GM10266 (cell line): ENCODE results near the gene CDH13.

ENCODE experiments used
- DNase-seq: peaks from one replicate; pipeline ENCODE4 v3.0.0; 2012; ENCODE audit errors: extremely low spot score
- TF ChIP-seq, protein P1 (sequence below): IDR thresholded peaks from 2 replicates; pipeline ENCODE4 v1.5.1; 2012; ENCODE audit warnings: mild to moderate bottlenecking, low read depth; ENCODE audit not compliant: control insufficient read depth, insufficient read depth; ENCODE audit errors: missing control alignments

CDH13 gene

DNA sequence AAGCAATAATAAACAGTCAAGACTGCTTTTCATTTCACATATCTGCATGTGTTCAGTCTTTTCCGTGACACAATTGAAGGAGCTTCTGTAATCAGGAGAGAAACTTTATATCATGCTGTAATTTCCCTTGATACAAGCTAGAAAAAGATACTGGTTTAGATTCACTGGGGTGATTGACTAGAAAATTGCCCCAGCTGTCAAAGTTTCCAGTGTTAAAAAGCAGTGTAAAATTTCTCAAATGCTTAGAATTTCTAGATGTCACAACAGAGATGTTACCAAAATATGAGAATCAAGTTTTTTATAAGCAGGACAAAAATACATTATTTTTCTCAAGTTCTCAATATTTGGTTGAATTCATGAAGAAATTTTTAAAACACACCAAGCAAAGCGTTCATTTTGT, 888.6 kb downstream of the CDH13 start:
- TF ChIP-seq, protein P1, sequence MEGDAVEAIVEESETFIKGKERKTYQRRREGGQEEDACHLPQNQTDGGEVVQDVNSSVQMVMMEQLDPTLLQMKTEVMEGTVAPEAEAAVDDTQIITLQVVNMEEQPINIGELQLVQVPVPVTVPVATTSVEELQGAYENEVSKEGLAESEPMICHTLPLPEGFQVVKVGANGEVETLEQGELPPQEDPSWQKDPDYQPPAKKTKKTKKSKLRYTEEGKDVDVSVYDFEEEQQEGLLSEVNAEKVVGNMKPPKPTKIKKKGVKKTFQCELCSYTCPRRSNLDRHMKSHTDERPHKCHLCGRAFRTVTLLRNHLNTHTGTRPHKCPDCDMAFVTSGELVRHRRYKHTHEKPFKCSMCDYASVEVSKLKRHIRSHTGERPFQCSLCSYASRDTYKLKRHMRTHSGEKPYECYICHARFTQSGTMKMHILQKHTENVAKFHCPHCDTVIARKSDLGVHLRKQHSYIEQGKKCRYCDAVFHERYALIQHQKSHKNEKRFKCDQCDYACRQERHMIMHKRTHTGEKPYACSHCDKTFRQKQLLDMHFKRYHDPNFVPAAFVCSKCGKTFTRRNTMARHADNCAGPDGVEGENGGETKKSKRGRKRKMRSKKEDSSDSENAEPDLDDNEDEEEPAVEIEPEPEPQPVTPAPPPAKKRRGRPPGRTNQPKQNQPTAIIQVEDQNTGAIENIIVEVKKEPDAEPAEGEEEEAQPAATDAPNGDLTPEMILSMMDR: no peak
- no peak for DNase-seq

- TF ChIP-seq, protein P1: no peak
- DNase-seq: no peak
Measured at GRCh38 chr16:83516931-83517330, 890.2 kb downstream of the CDH13 start.

- DNase-seq: no peak
Measured at GRCh38 chr16:83517398-83517797, 890.6 kb downstream of the CDH13 start.

DNA sequence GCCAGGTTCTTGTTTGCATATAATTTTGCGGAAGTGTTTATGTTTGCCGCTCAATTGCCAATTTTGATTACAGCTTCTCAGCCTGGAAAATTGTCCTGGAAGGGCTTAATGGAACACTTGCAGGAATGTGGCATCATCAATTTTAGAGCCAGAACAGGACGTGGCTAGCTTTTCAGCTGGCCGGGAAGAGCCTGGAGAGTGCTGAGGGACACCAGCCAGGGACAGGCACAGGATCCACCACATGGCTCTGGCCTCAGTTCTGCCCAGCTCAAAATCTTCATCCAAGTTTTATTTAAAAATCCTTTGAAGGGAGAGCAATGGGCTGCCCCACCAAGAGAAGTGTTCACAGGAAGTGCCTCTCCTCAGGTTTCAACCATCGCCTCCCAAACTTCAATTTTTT, 893.8 kb downstream of the CDH13 start:
- DNase-seq: no peak

More at GRCh38 chr16:83517398-83517797, 890.6 kb downstream of the CDH13 start:
- TF ChIP-seq, protein P1: no peak

DNA sequence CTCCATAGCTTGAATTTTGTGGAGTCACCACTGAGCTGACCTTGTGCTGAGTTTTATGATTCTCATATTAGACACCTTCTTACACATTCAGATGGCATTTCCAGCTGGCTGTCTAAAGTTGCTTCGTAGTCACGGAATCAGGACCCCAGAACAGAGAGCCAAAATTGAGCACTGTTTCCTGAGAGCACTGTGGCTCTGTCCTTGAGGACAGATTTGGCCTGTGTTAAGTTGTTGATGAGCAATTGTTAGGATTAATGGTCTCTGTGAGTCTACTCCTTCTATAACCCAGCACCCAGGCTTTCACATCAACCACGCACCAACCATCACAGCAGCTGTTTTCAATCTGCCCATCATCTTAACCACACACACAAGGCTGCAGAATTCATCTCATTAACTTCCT, 903.5 kb downstream of the CDH13 start:
- no peak for DNase-seq
- TF ChIP-seq, protein P1: no peak

More for the DNA sequence above, 893.8 kb downstream of the CDH13 start:
- TF ChIP-seq, protein P1: no peak

- no peak for DNase-seq
- TF ChIP-seq, protein P1: no peak
Measured at GRCh38 chr16:83532634-83533033, 905.9 kb downstream of the CDH13 start.

GRCh38 chr16:83533193-83533592, 906.4 kb downstream of the CDH13 start:
- TF ChIP-seq, protein P1: no peak
- DNase-seq: no peak

GRCh38 chr16:83538707-83539106, 911.9 kb downstream of the CDH13 start:
- TF ChIP-seq, protein P1: no peak
- no peak for DNase-seq
